Measurements from ENCODE around the gene APLN. TPM values are rescaled to one million over a fixed set of nuclear protein-coding genes. Genes with fewer than 3 reads are reported as not detected.

The APLN gene
- total RNA-seq, 3 donors from 2014 or later: 0.29 to 0.43 (median 0.41) TPM

GRCh38 chrX:129653971-129654651 is 645 bp downstream of the APLN start:
- intact Hi-C loops (cut with DNase I, micrococcal nuclease): no loop called here
- no peaks in the 10 kb centered on the region for H3K4me1 ChIP-seq (ENCODE audit: low read depth)
- ATAC-seq: peak; percentile 74

GRCh38 chrX:129653181-129653970 is 1.4 kb downstream of the APLN start:
- TF ChIP-seq CTCF (IDR thresholded peaks at IDR 0.05): no peak
- ATAC-seq (peak; percentile 15), DNase-seq (no peak)
- H3K36me3 ChIP-seq (ENCODE audit: low read depth): no peaks in the 10 kb centered on the region
- intact Hi-C loops (cut with DNase I, micrococcal nuclease): no loop called here
- no peaks in the 10 kb centered on the region for H3K9me3 ChIP-seq
- no peaks in the 10 kb centered on the region for H3K4me1 ChIP-seq (ENCODE audit: low read depth)
- no peak overlapping the region for H3K4me3 ChIP-seq

More at GRCh38 chrX:129653971-129654651, 645 bp downstream of the APLN start:
- no peaks in the 10 kb centered on the region for H3K36me3 ChIP-seq (ENCODE audit: low read depth)
- no peak for TF ChIP-seq CTCF (IDR thresholded peaks at IDR 0.05)
- DNase-seq: peak in 1 of 3 donors; percentile 52
- H3K9me3 ChIP-seq: no peaks in the 10 kb centered on the region
- no peak overlapping the region for H3K4me3 ChIP-seq

- no peak overlapping the region for H3K4me3 ChIP-seq
- DNase-seq (no peak), ATAC-seq (no peak)
- no peak for TF ChIP-seq CTCF (IDR thresholded peaks at IDR 0.05)
- no peaks in the 10 kb centered on the region for H3K36me3 ChIP-seq (ENCODE audit: low read depth)
- H3K4me1 ChIP-seq (ENCODE audit: low read depth): no peaks in the 10 kb centered on the region
- no peaks in the 10 kb centered on the region for H3K9me3 ChIP-seq
- intact Hi-C loops (cut with DNase I, micrococcal nuclease): no loop called here
Measured at GRCh38 chrX:129652565-129653169, 2.1 kb downstream of the APLN start.

GRCh38 chrX:129651756-129652564 is 2.8 kb downstream of the APLN start:
- Histone ChIP-seq H3K4me1 (ENCODE audit: low read depth) (no peaks in the 10 kb centered on the region), H3K4me3 (no peak overlapping the region), H3K9me3 (no peaks in the 10 kb centered on the region), H3K36me3 (ENCODE audit: low read depth) (no peaks in the 10 kb centered on the region)
- TF ChIP-seq CTCF (IDR thresholded peaks at IDR 0.05): no peak
- ATAC-seq (no peak), DNase-seq (no peak)
- intact Hi-C loops (cut with DNase I, micrococcal nuclease): no loop called here

- Histone ChIP-seq H3K9me3 (no peaks in the 10 kb centered on the region), H3K36me3 (ENCODE audit: low read depth) (no peaks in the 10 kb centered on the region), H3K4me1 (ENCODE audit: low read depth) (no peaks in the 10 kb centered on the region), H3K4me3 (no peak overlapping the region)
- TF ChIP-seq CTCF (IDR thresholded peaks at IDR 0.05): no peak
- ATAC-seq (no peak), DNase-seq (no peak)
- intact Hi-C loops (cut with DNase I, micrococcal nuclease): no loop called here
Measured at GRCh38 chrX:129650821-129651510, 3.8 kb downstream of the APLN start.
